NCI-H146 (cell line): ENCODE data around the gene NKIRAS1.

Experiments used
- DNase-seq: peaks from one replicate; lab custom pipeline; 2025; lab: John Stamatoyannopoulos, UW

Gene NKIRAS1

GRCh38 chr3:23916886-23917678, at the start of gene NKIRAS1, which contains the start of gene RPL15:
Gene NKIRAS1 (minus strand): TSS chr3:23916990. CDS start chr3:23910904, 6,086 bp downstream.
Gene RPL15 (plus strand): TSS chr3:23917132. CDS start chr3:23917860, 728 bp downstream.
- DNase-seq, result peak; percentile 94

- DNase-seq, result no peak
Observed at GRCh38 chr3:23966328-23966727, 49.5 kb upstream of the NKIRAS1 start.

- DNase-seq, result no peak
Observed at GRCh38 chr3:23964537-23965235, 47.9 kb upstream of the NKIRAS1 start.

- DNase-seq, result no peak
Observed at GRCh38 chr3:23961913-23962312, 45.1 kb upstream of the NKIRAS1 start.

GRCh38 chr3:23961066-23961465, 44.3 kb upstream of the NKIRAS1 start:
- DNase-seq, result peak; percentile 24

- peak; percentile 36 for DNase-seq
Observed at GRCh38 chr3:23960649-23961048, 43.9 kb upstream of the NKIRAS1 start.

DNA sequence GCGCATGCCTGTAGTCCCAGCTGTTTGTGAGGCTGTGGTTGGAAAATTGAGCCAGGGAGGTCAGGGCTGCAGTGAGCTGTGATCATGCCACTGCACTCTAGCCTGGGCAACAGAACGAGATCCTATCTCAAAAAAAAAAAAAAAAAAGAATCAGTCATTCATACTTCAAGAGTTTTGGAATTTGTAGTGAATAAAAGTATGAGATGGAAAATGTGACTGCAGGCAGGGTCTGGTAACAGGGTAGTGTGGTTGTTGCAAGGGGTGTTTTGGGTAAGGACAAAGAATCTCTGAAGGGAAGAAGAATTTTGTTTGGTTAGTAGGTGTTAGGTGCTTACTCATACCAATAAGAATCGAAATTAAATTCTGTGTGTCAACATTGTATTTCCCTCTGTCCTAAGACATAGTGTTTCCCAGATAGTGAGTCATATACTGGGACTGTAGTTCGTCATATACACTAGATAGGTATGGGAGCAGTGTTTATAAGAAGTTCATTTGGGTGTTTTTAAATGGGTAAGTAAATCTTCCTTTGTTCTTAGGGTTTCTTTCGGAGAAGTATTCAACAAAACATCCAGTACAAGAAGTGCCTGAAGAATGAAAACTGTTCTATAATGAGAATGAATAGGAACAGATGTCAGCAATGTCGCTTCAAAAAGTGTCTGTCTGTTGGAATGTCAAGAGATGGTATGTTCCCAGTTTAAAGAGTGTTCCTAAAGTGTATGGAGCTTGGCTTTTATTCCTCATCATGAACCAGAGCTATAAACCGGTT, 42.5 kb upstream of the NKIRAS1 start:
- no peak for DNase-seq

DNA sequence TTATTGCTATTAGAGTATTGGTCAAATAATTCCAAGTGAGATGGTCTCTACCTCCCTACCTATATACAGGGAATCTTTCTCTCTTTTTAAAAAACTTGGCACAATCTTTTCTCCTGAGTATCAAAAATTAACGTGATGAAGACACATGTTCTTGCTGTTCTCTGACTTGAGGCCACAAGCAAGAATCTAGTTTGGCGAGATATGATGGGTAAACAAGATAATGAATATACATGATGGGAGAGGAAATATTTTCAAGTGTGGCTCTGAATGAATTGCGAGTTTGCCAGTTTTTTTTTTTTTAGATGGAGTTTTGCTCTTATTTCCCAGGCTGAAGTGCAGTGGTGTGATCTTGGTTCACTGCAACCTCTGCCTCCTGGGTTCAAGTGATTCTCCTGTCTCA, 39.9 kb upstream of the NKIRAS1 start:
- DNase-seq, result no peak

DNA sequence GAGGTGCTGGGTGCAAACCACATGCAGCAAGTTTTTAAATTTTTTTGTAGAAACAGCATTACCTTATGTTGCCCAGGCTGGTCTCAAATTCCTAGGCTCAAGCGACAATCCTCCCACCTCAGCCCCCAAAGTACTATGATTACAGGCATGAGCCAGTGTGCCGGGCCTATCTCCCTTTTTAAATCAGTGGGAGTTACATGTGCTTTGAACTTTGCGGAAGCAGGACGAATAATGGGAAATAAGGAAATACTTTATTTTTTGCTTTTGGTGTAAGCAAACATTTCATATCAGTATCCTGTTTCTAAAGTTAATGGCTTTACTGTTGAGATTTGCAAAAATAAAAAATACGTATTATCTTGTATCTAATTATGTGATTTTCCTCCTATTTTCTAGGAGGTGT, 37.4 kb upstream of the NKIRAS1 start:
- no peak for DNase-seq

DNA sequence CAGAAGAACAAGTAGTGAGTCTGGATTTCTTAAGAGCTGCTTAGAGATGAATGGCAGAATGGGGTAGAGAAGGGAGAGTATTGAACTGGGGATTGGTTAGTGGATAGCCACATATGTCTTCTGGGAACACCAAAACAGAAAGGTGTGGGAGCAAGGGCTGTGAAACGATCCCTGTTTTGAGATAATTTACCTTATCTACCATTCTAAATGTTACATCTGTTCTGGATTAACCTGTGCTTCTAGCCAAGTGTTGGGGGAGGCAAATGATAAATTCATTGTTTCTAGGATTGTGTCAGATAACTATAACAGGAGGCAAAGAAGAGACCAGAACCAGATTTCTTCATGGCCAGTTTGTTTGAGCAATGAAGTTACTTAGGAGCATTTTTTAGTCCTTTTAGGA, 36.7 kb upstream of the NKIRAS1 start:
- DNase-seq, result no peak

DNA sequence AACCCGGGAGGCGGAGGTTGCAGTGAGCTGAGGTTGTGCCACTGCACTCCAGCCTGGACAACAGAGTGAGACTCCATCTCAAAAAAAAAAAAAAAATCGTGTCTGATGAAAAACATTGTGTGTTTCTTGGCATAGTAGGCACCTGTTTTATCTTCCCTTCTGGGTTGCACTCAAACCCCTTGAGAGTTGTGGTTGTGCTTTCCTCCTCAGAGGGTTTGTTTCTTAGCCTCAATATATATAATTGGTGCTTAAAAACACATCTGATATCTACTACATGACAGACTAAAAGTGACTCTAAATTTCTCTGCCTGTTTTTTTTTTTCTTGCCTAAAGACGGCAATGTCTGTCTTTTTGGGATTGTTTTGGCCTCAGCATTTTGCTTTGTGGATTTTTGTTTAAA, 35.9 kb upstream of the NKIRAS1 start:
- no peak for DNase-seq

DNA sequence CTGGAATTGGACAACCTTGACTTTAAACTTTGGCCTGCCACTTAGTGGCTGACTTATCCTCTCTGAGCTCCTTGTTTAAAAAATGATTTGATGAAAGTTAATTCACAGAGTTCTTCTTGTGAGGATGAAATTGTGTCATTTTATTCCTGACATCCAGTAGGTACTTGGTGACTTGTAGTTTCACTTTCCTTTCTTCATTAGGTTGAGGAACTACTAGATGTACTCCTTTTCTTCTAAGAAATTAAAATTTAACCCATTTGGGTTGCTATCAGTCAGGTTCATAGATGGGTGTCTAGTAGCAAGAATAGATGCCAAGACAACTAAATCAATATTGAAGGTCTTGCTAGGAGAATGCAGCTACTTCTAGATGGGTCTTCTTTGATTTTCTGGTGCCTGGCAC, 33.5 kb upstream of the NKIRAS1 start:
- DNase-seq, result no peak

GRCh38 chr3:23949784-23950183, 33.0 kb upstream of the NKIRAS1 start:
- DNase-seq, result peak; percentile 7

GRCh38 chr3:23948761-23949160, 32.0 kb upstream of the NKIRAS1 start:
- no peak for DNase-seq

GRCh38 chr3:23945913-23946687, 29.3 kb upstream of the NKIRAS1 start:
- peak; percentile 94 for DNase-seq

GRCh38 chr3:23945663-23945912, 28.8 kb upstream of the NKIRAS1 start:
- no peak for DNase-seq

DNA sequence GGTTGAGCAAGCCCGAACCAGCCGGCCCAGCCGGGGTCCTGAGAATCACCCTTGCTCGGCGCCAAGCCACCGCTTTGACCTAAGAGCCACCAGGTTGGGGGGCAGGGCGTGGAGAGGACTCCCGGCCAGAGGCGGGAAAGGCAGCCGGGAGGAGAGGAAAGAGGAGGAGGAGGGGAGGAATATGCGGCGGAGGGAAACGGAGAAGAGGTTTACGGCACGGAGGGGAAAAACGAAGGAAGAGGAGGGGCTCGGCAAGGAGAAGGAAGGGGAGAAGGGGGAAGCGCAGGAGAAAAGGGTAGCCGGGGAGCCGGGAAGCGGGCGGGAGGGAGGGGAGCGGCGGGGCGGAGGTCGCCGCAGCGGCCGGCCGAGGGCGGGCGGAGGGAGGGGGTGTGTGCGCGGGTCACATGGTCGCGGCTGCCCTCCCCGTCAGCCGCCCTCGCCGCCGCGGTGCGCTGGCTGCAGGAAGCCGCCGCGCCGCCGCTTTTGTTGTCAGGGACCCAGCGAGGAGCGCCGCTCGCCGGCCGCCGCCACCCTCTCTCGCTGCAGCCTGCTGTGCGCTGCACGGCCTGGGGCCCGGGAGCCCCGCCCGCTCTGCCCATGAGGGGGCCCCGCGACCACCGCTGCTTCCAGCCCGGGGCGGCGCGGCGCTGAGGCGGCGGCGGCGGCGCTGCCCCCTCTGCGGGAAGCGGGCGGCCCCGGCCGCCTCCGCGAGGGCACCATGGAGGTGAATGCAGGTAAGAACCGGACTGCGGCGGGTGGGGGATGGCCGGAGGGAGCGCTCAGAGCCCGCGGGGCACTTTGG, 28.3 kb upstream of the NKIRAS1 start, which contains the start of gene NR1D2:
NR1D2 (plus strand) TSS at position 426 of the 802 bp plus-strand sequence; CDS start at position 719, 293 bp downstream.
- peak; percentile 81 for DNase-seq

- DNase-seq, result no peak
Observed at GRCh38 chr3:23944007-23944783, 27.4 kb upstream of the NKIRAS1 start.

DNA sequence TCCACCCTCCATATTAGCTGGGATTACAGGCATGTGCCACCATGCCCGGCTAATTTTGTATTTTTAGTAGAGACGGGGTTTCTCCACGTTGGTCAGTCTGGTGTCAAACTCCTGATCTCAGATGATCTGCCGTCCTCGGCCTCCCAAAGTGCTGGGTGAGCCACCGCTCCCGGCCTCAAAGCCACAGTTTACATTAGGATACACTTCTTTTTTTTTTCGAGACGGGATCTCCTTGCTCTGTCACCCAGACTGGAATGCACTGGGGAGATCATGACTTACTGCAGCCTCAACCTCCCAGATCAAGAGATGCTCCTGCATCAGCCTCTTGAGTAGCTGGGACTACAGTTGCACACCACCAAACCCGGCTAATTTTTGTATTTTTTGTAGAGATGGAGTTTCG, 25.8 kb upstream of the NKIRAS1 start:
- DNase-seq, result no peak

GRCh38 chr3:23941440-23941839, 24.6 kb upstream of the NKIRAS1 start:
- no peak for DNase-seq
